ENCODE results near the gene TXNDC16. TPM values are rescaled to one million over a fixed set of nuclear protein-coding genes. Genes with fewer than 3 reads are reported as not detected.

Gene TXNDC16
- total RNA-seq, 1 donor from 2014 or later, result 22.6 TPM

DNA sequence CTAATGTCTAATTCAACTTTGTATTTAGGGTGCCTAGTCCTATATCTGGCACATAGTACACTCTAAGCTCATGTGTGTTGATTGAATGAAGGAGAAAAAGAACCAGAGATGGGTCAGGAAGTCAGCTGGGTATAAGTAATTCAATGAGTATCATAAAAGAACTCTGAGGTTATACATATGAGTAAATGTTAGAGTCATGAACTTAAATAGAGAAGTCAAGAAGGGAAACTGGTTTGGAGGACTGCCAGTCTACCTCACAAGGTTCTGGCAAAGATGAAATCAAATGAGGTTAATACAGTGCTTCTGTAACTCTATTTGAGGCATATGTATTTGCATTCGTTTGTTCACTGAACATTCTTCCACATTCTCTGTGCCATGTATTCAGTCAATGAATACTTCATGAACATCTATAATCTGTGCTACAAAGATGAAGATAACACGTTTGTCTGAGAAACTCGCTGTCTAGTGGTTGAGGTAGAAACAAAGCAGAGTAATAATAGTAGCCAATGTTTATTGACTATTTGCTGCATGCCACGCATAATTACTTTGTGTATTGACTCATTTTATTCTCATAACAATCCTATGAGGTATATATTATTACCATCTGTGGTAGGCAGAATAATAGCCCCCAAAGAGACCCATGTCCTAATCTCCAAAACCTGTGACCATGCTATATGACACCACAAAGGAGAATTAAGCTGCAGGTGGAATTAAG is 149.3 kb downstream of the TXNDC16 start:
- H2AFZ ChIP-seq (replicated peaks), result no peak overlapping the region
- Mint-ChIP-seq H3K4me3 (no peak overlapping the region), H3K36me3 (no peaks in the 10 kb centered on the region), H3K27ac (no peak overlapping the region), H3K27me3 (ENCODE audit: insufficient read depth, low read depth) (no peaks in the 10 kb centered on the region), H3K9me3 (no peaks in the 10 kb centered on the region), H3K4me1 (no peaks in the 10 kb centered on the region)
- no peaks in the 10 kb centered on the region for H3K4me1 ChIP-seq
- no peaks in the 10 kb centered on the region for H3K9me3 ChIP-seq (ENCODE audit: low read depth)
- H3K27ac ChIP-seq, result no peak overlapping the region
- H3K79me2 ChIP-seq (ENCODE audit: low read depth), result no peaks in the 10 kb centered on the region
- H3K4me2 ChIP-seq, result no peak overlapping the region
- DNase-seq (ENCODE audit: low spot score), result no peak
- H3F3A ChIP-seq (ENCODE audit: low read depth), result no peaks in the 10 kb centered on the region
- H4K20me1 ChIP-seq (ENCODE audit: low read depth), result no peaks in the 10 kb centered on the region
- no peaks in the 10 kb centered on the region for H3K36me3 ChIP-seq
- H3K27me3 ChIP-seq, result no peaks in the 10 kb centered on the region
- H3K4me3 ChIP-seq, result no peak overlapping the region
- TF ChIP-seq, protein P1, sequence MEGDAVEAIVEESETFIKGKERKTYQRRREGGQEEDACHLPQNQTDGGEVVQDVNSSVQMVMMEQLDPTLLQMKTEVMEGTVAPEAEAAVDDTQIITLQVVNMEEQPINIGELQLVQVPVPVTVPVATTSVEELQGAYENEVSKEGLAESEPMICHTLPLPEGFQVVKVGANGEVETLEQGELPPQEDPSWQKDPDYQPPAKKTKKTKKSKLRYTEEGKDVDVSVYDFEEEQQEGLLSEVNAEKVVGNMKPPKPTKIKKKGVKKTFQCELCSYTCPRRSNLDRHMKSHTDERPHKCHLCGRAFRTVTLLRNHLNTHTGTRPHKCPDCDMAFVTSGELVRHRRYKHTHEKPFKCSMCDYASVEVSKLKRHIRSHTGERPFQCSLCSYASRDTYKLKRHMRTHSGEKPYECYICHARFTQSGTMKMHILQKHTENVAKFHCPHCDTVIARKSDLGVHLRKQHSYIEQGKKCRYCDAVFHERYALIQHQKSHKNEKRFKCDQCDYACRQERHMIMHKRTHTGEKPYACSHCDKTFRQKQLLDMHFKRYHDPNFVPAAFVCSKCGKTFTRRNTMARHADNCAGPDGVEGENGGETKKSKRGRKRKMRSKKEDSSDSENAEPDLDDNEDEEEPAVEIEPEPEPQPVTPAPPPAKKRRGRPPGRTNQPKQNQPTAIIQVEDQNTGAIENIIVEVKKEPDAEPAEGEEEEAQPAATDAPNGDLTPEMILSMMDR (IDR thresholded peaks at IDR 0.05), result no peak
- TF ChIP-seq EZH2 (IDR thresholded peaks at IDR 0.05), result no peak
- H3K9ac ChIP-seq, result no peak overlapping the region

DNA sequence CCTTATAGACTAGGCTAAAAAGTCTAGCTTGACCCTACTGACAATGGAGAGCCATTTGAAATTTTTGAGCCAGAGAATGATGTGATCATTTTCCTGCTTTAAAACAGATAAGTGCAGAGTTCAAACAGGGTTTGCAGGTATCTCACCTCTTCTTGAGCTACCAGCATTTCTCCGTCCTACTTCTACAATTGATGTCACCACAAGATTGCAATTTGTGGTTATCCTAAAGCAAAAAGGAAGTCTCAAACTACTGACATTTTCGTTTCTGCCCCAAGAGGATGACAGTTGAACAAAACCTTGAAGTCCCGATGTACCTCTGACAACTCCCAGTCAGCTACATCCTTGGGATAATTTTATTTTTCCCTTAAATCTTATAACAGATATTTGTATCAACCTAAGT is 151.5 kb downstream of the TXNDC16 start:
- DNase-seq (ENCODE audit: low spot score), result no peak
- Histone ChIP-seq H3K27me3 (no peaks in the 10 kb centered on the region), H3K27ac (no peak overlapping the region), H3K4me2 (no peak overlapping the region), H3K79me2 (ENCODE audit: low read depth) (no peaks in the 10 kb centered on the region), H3K4me1 (no peaks in the 10 kb centered on the region), H2AFZ (replicated peaks) (no peak overlapping the region), H3F3A (ENCODE audit: low read depth) (no peaks in the 10 kb centered on the region), H3K4me3 (no peak overlapping the region), H4K20me1 (ENCODE audit: low read depth) (no peaks in the 10 kb centered on the region), H3K9ac (no peak overlapping the region), H3K9me3 (ENCODE audit: low read depth) (no peaks in the 10 kb centered on the region), H3K36me3 (no peaks in the 10 kb centered on the region)
- Mint-ChIP-seq H3K27ac (no peak overlapping the region), H3K36me3 (no peaks in the 10 kb centered on the region), H3K4me3 (no peak overlapping the region), H3K4me1 (no peaks in the 10 kb centered on the region), H3K27me3 (ENCODE audit: insufficient read depth, low read depth) (peaks cover 2% of the 10 kb centered on the region), H3K9me3 (no peaks in the 10 kb centered on the region)
- TF ChIP-seq EZH2 (IDR thresholded peaks at IDR 0.05), result no peak

DNA sequence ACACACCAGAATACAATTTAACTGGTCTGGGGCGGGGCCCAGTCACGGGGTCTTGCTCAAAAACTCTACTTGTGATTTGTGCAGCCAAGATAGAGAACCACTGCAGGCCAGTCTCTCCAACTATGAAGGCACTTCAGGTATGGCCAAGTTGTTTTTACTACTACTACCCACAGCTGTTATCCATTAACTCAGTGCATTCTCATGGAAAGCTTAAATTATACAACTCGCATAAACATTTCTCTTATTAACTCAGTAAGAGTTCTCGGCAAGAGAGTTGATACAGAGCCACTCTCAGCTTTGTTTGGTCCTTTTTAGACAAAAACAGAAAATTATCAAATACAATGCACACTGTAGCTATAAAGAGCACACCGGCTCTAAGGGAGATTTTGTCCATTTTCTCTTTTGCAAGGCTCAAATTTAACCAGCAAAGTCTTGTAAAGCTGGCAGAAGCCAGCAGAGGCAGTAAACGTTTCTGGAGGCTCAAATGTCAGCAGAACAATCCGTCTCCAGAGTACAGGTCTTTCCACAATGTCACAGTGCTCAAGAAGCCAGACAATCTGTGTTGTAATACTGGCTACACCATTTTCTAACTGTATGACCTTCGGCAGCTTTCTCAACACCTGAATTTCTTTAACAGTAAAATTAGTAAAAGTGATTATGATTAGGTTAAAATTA is 152.2 kb downstream of the TXNDC16 start:
- DNase-seq (ENCODE audit: low spot score), result peak; percentile 27
- Mint-ChIP-seq H3K27me3 (ENCODE audit: insufficient read depth, low read depth) (peaks cover 2% of the 10 kb centered on the region), H3K4me3 (no peak overlapping the region), H3K27ac (no peak overlapping the region), H3K36me3 (no peaks in the 10 kb centered on the region), H3K4me1 (no peaks in the 10 kb centered on the region), H3K9me3 (no peaks in the 10 kb centered on the region)
- no peaks in the 10 kb centered on the region for H3K9me3 ChIP-seq (ENCODE audit: low read depth)
- no peak overlapping the region for H3K4me3 ChIP-seq
- H3K27me3 ChIP-seq, result no peaks in the 10 kb centered on the region
- no peak overlapping the region for H3K4me2 ChIP-seq
- peak overlapping the region; percentile 39 for H2AFZ ChIP-seq (replicated peaks)
- no peaks in the 10 kb centered on the region for H4K20me1 ChIP-seq (ENCODE audit: low read depth)
- no peaks in the 10 kb centered on the region for H3F3A ChIP-seq (ENCODE audit: low read depth)
- no peaks in the 10 kb centered on the region for H3K36me3 ChIP-seq
- H3K4me1 ChIP-seq, result no peaks in the 10 kb centered on the region
- no peak overlapping the region for H3K9ac ChIP-seq
- no peaks in the 10 kb centered on the region for H3K79me2 ChIP-seq (ENCODE audit: low read depth)
- no peak overlapping the region for H3K27ac ChIP-seq
- TF ChIP-seq, protein P1 (IDR thresholded peaks at IDR 0.05), result no peak
- TF ChIP-seq EZH2 (IDR thresholded peaks at IDR 0.05) (no peak), EZH2phosphoT487 (IDR thresholded peaks at IDR 0.05) (no peak)

- no peak overlapping the region for H3K4me3 ChIP-seq
- no peaks in the 10 kb centered on the region for H3K9me3 ChIP-seq (ENCODE audit: low read depth)
- Mint-ChIP-seq H3K36me3 (no peaks in the 10 kb centered on the region), H3K4me1 (no peaks in the 10 kb centered on the region), H3K9me3 (no peaks in the 10 kb centered on the region), H3K4me3 (no peak overlapping the region), H3K27ac (no peak overlapping the region), H3K27me3 (ENCODE audit: insufficient read depth, low read depth) (peaks cover 2% of the 10 kb centered on the region)
- TF ChIP-seq, protein P1 (IDR thresholded peaks at IDR 0.05), result no peak
- TF ChIP-seq EZH2phosphoT487 (IDR thresholded peaks at IDR 0.05) (no peak), EZH2 (IDR thresholded peaks at IDR 0.05) (no peak)
- no peak overlapping the region for H3K27ac ChIP-seq
- no peaks in the 10 kb centered on the region for H3K36me3 ChIP-seq
- no peaks in the 10 kb centered on the region for H4K20me1 ChIP-seq (ENCODE audit: low read depth)
- no peak overlapping the region for H3K4me2 ChIP-seq
- DNase-seq (ENCODE audit: low spot score), result no peak
- H3F3A ChIP-seq (ENCODE audit: low read depth), result no peaks in the 10 kb centered on the region
- H3K4me1 ChIP-seq, result no peaks in the 10 kb centered on the region
- H3K79me2 ChIP-seq (ENCODE audit: low read depth), result no peaks in the 10 kb centered on the region
- no peaks in the 10 kb centered on the region for H3K27me3 ChIP-seq
- no peak overlapping the region for H2AFZ ChIP-seq (replicated peaks)
- H3K9ac ChIP-seq, result no peak overlapping the region
Observed at GRCh38 chr14:52399104-52399503, 153.2 kb downstream of the TXNDC16 start.

All from neural progenitor cell (in vitro differentiated cells).